Large intestine (tissue), 3 donors: ENCODE results near the gene NODAL. TPM values are rescaled to one million over a fixed set of nuclear protein-coding genes. Genes with fewer than 3 reads are reported as not detected.

Source experiments
- DNase-seq, 2 donors: peaks; one replicate each; pipeline versions ENCODE4 v3.0.0 to v3.0.0-alpha.2; 2013
- H3K27ac ChIP-seq: one replicate; pipeline ENCODE4 v1.5.1; 2013; ENCODE audit warnings: low read length
- H3K27me3 ChIP-seq: 2 replicates; pipeline ENCODE4 v1.6.1; 2013; ENCODE audit warnings: low read length; ENCODE audit not compliant: control insufficient read depth, insufficient read depth
- H3K36me3 ChIP-seq: 2 replicates; pipeline ENCODE4 v1.6.1; 2013; ENCODE audit warnings: low read length; ENCODE audit not compliant: control insufficient read depth, insufficient read depth
- H3K4me1 ChIP-seq: one replicate; pipeline ENCODE4 v1.6.1; 2013; ENCODE audit warnings: low read length; ENCODE audit not compliant: control insufficient read depth, insufficient read depth
- H3K4me3 ChIP-seq: one replicate; pipeline ENCODE4 v1.5.1; 2013; ENCODE audit warnings: low read length
- H3K9me3 ChIP-seq: one replicate; pipeline ENCODE4 v1.6.1; 2013; ENCODE audit warnings: mild to moderate bottlenecking, low read depth, low read length, moderate library complexity; ENCODE audit not compliant: control insufficient read depth
- WGBS: methylation state at CpG from one replicate; pipeline ENCODE4 v1.1.5; 2013; ENCODE audit warnings: low lambda C conversion rate; ENCODE audit not compliant: insufficient coverage; 5-methylcytosine and 5-hydroxymethylcytosine counted together
- polyA plus RNA-seq: library from polyadenylated mRNA; unstranded; fragments of 120-200 nt; gene quantifications from one replicate; pipeline ENCODE4 v1.2.1, GENCODE V29; 2013

The NODAL gene
- polyA plus RNA-seq, 1 donor, result 0.33 TPM

- no CpG with 5 or more reads among the region's 4 CpGs for WGBS
- Histone ChIP-seq H3K9me3 (peaks cover 5% of the 10 kb centered on the region), H3K27me3 (peaks cover 24% of the 10 kb centered on the region), H3K36me3 (no peaks in the 10 kb centered on the region), H3K4me1 (peaks cover 4% of the 10 kb centered on the region), H3K4me3 (no peak overlapping the region), H3K27ac (no peak overlapping the region)
- no peak for DNase-seq
Observed at GRCh38 chr10:70462349-70462984, 21.0 kb upstream of the NODAL start.

- H3K4me1 ChIP-seq, result peaks cover 4% of the 10 kb centered on the region
- no peak overlapping the region for H3K27ac ChIP-seq
- no peak overlapping the region for H3K4me3 ChIP-seq
- no peak for DNase-seq
- no CpG with 5 or more reads among the region's 13 CpGs for whole genome bisulfite sequencing
- H3K9me3 ChIP-seq, result peaks cover 5% of the 10 kb centered on the region
- no peaks in the 10 kb centered on the region for H3K36me3 ChIP-seq
- H3K27me3 ChIP-seq, result peaks cover 30% of the 10 kb centered on the region
Observed at GRCh38 chr10:70461397-70462348, 20.2 kb upstream of the NODAL start.

- Histone ChIP-seq H3K4me3 (no peak overlapping the region), H3K9me3 (peaks cover 5% of the 10 kb centered on the region), H3K27me3 (peaks cover 44% of the 10 kb centered on the region), H3K36me3 (no peaks in the 10 kb centered on the region), H3K27ac (no peak overlapping the region), H3K4me1 (peaks cover 4% of the 10 kb centered on the region)
- DNase-seq, result no peak
- WGBS, result 40% methylated on average over 1 of the region's 29 CpGs
Observed at GRCh38 chr10:70459774-70460490, 18.5 kb upstream of the NODAL start.

- H3K27ac ChIP-seq, result no peak overlapping the region
- H3K4me3 ChIP-seq, result no peak overlapping the region
- peaks cover 5% of the 10 kb centered on the region for H3K9me3 ChIP-seq
- no peaks in the 10 kb centered on the region for H3K36me3 ChIP-seq
- H3K4me1 ChIP-seq, result peaks cover 4% of the 10 kb centered on the region
- WGBS, result no CpG with 5 or more reads among the region's 19 CpGs
- peaks cover 44% of the 10 kb centered on the region for H3K27me3 ChIP-seq
- DNase-seq, result no peak
Observed at GRCh38 chr10:70459061-70459773, 17.7 kb upstream of the NODAL start.

GRCh38 chr10:70458329-70459060 lies 17.0 kb upstream of the NODAL start:
- Histone ChIP-seq H3K4me1 (peaks cover 4% of the 10 kb centered on the region), H3K4me3 (peak overlapping the region; percentile 10), H3K36me3 (no peaks in the 10 kb centered on the region), H3K27ac (no peak overlapping the region), H3K9me3 (peaks cover 5% of the 10 kb centered on the region), H3K27me3 (peaks cover 44% of the 10 kb centered on the region)
- peak; percentile 50 to 72 for DNase-seq
- no CpG with 5 or more reads among the region's 62 CpGs for WGBS

GRCh38 chr10:70457759-70458305 lies 16.4 kb upstream of the NODAL start:
- no peak overlapping the region for H3K27ac ChIP-seq
- no peaks in the 10 kb centered on the region for H3K36me3 ChIP-seq
- DNase-seq, result no peak
- no CpG with 5 or more reads among the region's 17 CpGs for WGBS
- peaks cover 5% of the 10 kb centered on the region for H3K9me3 ChIP-seq
- H3K4me1 ChIP-seq, result peaks cover 4% of the 10 kb centered on the region
- H3K4me3 ChIP-seq, result no peak overlapping the region
- peaks cover 44% of the 10 kb centered on the region for H3K27me3 ChIP-seq

- no CpG with 5 or more reads among the region's 8 CpGs for WGBS
Observed at GRCh38 chr10:70456164-70456563, 14.7 kb upstream of the NODAL start.

GRCh38 chr10:70455213-70455630 lies 13.7 kb upstream of the NODAL start:
- peaks cover 5% of the 10 kb centered on the region for H3K9me3 ChIP-seq
- peaks cover 44% of the 10 kb centered on the region for H3K27me3 ChIP-seq
- no peak overlapping the region for H3K4me3 ChIP-seq
- peaks cover 4% of the 10 kb centered on the region for H3K4me1 ChIP-seq
- DNase-seq, result no peak
- no peak overlapping the region for H3K27ac ChIP-seq
- WGBS, result no CpG with 5 or more reads among the region's 6 CpGs
- no peaks in the 10 kb centered on the region for H3K36me3 ChIP-seq

More at GRCh38 chr10:70456164-70456563, 14.7 kb upstream of the NODAL start:
- peaks cover 4% of the 10 kb centered on the region for H3K4me1 ChIP-seq
- H3K27me3 ChIP-seq, result peaks cover 44% of the 10 kb centered on the region
- peaks cover 5% of the 10 kb centered on the region for H3K9me3 ChIP-seq
- H3K27ac ChIP-seq, result no peak overlapping the region
- DNase-seq, result no peak
- H3K36me3 ChIP-seq, result no peaks in the 10 kb centered on the region
- no peak overlapping the region for H3K4me3 ChIP-seq

GRCh38 chr10:70448236-70448635 lies 6.8 kb upstream of the NODAL start:
- WGBS, result no CpG with 5 or more reads among the region's 2 CpGs
- Histone ChIP-seq H3K4me1 (peaks cover 18% of the 10 kb centered on the region), H3K27me3 (no peaks in the 10 kb centered on the region), H3K36me3 (no peaks in the 10 kb centered on the region), H3K27ac (no peak overlapping the region), H3K4me3 (no peak overlapping the region), H3K9me3 (no peaks in the 10 kb centered on the region)
- peak in 1 of 2 donors; percentile 34 for DNase-seq
